Neural progenitor cell (in vitro differentiated cells): ENCODE measurements around the gene ADAT1. TPM values are rescaled to one million over a fixed set of nuclear protein-coding genes. Genes with fewer than 3 reads are reported as not detected.

Source experiments
- DNase-seq: peaks from one replicate; pipeline ENCODE4 v3.0.0-alpha.2; 2016; ENCODE audit warnings: low spot score
- H2AFZ ChIP-seq: fragments of 200-600 bp; sonication (generic); replicated peaks from 2 replicates; pipeline ENCODE4 v1.6.1; 2016; ENCODE audit warnings: antibody characterized with exemption
- H3F3A ChIP-seq: fragments of 200-600 bp; sonication (generic); 2 replicates; pipeline ENCODE4 v1.6.1; 2016; ENCODE audit warnings: antibody characterized with exemption, low read depth
- H3K27ac ChIP-seq: fragments of 200-600 bp; sonication (generic); 2 replicates; pipeline ENCODE4 v1.5.1; 2016; ENCODE audit warnings: mild to moderate bottlenecking
- H3K27me3 ChIP-seq: fragments of 200-600 bp; sonication (generic); 2 replicates; pipeline ENCODE4 v1.6.1; 2016; ENCODE audit warnings: mild to moderate bottlenecking, moderate library complexity
- H3K36me3 ChIP-seq: fragments of 200-600 bp; sonication (generic); 2 replicates; pipeline ENCODE4 v1.5.1; 2016
- H3K4me1 ChIP-seq: fragments of 200-600 bp; sonication (generic); 2 replicates; pipeline ENCODE4 v1.6.1; 2016; ENCODE audit warnings: mixed run types
- H3K4me2 ChIP-seq: fragments of 200-600 bp; sonication (generic); 2 replicates; pipeline ENCODE4 v1.6.1; 2016
- H3K4me3 ChIP-seq: fragments of 200-600 bp; sonication (generic); 2 replicates; pipeline ENCODE4 v1.5.1; 2016
- H3K79me2 ChIP-seq: fragments of 200-600 bp; sonication (generic); 2 replicates; pipeline ENCODE4 v1.6.1; 2016; ENCODE audit warnings: low read depth
- H3K9ac ChIP-seq: fragments of 200-600 bp; sonication (generic); 2 replicates; pipeline ENCODE4 v1.6.1; 2016
- H3K9me3 ChIP-seq: fragments of 200-600 bp; sonication (generic); 2 replicates; pipeline ENCODE4 v1.5.1; 2016; ENCODE audit warnings: low read depth
- H4K20me1 ChIP-seq: fragments of 200-600 bp; sonication (generic); 2 replicates; pipeline ENCODE4 v1.6.1; 2016; ENCODE audit warnings: low read depth
- H3K27ac Mint-ChIP-seq: 3 replicates; pipeline ENCODE4 v1.8.0; 2021; ENCODE audit warnings: mixed read lengths
- H3K27me3 Mint-ChIP-seq: 2 replicates; pipeline ENCODE4 v1.8.0; 2022; ENCODE audit warnings: low read depth, mild to moderate bottlenecking, inconsistent platforms, moderate library complexity, mixed read lengths; ENCODE audit not compliant: insufficient read depth
- H3K36me3 Mint-ChIP-seq: 3 replicates; pipeline ENCODE4 v1.8.0; 2021; ENCODE audit warnings: mixed read lengths
- H3K4me1 Mint-ChIP-seq: 3 replicates; pipeline ENCODE4 v1.8.0; 2021; ENCODE audit warnings: mixed read lengths
- H3K4me3 Mint-ChIP-seq: 3 replicates; pipeline ENCODE4 v1.8.0; 2021; ENCODE audit warnings: mild to moderate bottlenecking, moderate library complexity, mixed read lengths
- H3K9me3 Mint-ChIP-seq: 3 replicates; pipeline ENCODE4 v1.8.0; 2020; ENCODE audit warnings: mixed read lengths
- CTCF ChIP-seq: fragments of 200-600 bp; sonication (generic); IDR thresholded peaks from 2 replicates; pipeline ENCODE4 v1.5.1; 2017; ENCODE audit warnings: antibody characterized with exemption, mild to moderate bottlenecking
- EZH2 ChIP-seq: fragments of 200-600 bp; sonication (generic); IDR thresholded peaks from 2 replicates; pipeline ENCODE4 v1.6.1; 2017; ENCODE audit warnings: antibody characterized with exemption, mild to moderate bottlenecking, moderate library complexity
- EZH2phosphoT487 ChIP-seq: fragments of 200-600 bp; sonication (generic); IDR thresholded peaks from 2 replicates; pipeline ENCODE4 v1.6.1; 2017; ENCODE audit warnings: antibody characterized with exemption
- total RNA-seq: library from RNA; depleted of rRNA; stranded (reverse); fragments of >200 nt; gene quantifications from 2 replicates; pipeline ENCODE4 v1.2.3, GENCODE V29; 2015; ENCODE audit warnings: low replicate concordance

The ADAT1 gene
- total RNA-seq, 1 donor from 2014 or later, result 76.6 TPM

GRCh38 chr16:75621170-75621477 lies 2.0 kb downstream of the ADAT1 start:
- Histone ChIP-seq H3K4me2 (peak overlapping the region; percentile 93), H3K9ac (no peak overlapping the region), H3K36me3 (no peaks in the 10 kb centered on the region)

GRCh38 chr16:75620326-75621169 lies 2.5 kb downstream of the ADAT1 start:
- peak overlapping the region; percentile 93 for H3K4me2 ChIP-seq
- H3K9ac ChIP-seq, result no peak overlapping the region
- no peaks in the 10 kb centered on the region for H3K36me3 ChIP-seq
- Mint-ChIP-seq H3K4me3 (peak overlapping the region; percentile 97), H3K9me3 (no peaks in the 10 kb centered on the region), H3K4me1 (peaks cover 15% of the 10 kb centered on the region), H3K36me3 (peaks cover 19% of the 10 kb centered on the region), H3K27ac (no peak overlapping the region), H3K27me3 (no peaks in the 10 kb centered on the region)
- no peaks in the 10 kb centered on the region for H3K27me3 ChIP-seq
- TF ChIP-seq EZH2phosphoT487 (no peak), CTCF (no peak), EZH2 (no peak)
- no peaks in the 10 kb centered on the region for H3K9me3 ChIP-seq
- DNase-seq, result no peak
- peaks cover 15% of the 10 kb centered on the region for H3K79me2 ChIP-seq
- peaks cover 12% of the 10 kb centered on the region for H3K4me1 ChIP-seq
- H3F3A ChIP-seq, result peaks cover 24% of the 10 kb centered on the region
- no peak overlapping the region for H3K27ac ChIP-seq
- H2AFZ ChIP-seq, result no peak overlapping the region
- H4K20me1 ChIP-seq, result no peaks in the 10 kb centered on the region
- peak overlapping the region; percentile 84 for H3K4me3 ChIP-seq

More at GRCh38 chr16:75621170-75621477, 2.0 kb downstream of the ADAT1 start:
- Mint-ChIP-seq H3K9me3 (no peaks in the 10 kb centered on the region), H3K36me3 (peaks cover 24% of the 10 kb centered on the region), H3K4me1 (peaks cover 15% of the 10 kb centered on the region), H3K27me3 (no peaks in the 10 kb centered on the region), H3K27ac (no peak overlapping the region), H3K4me3 (peak overlapping the region; percentile 97)
- H4K20me1 ChIP-seq, result no peaks in the 10 kb centered on the region
- no peaks in the 10 kb centered on the region for H3K27me3 ChIP-seq
- H3F3A ChIP-seq, result peaks cover 24% of the 10 kb centered on the region
- H3K79me2 ChIP-seq, result peaks cover 15% of the 10 kb centered on the region
- H3K27ac ChIP-seq, result no peak overlapping the region
- peak; percentile 52 for DNase-seq
- no peak overlapping the region for H2AFZ ChIP-seq
- H3K4me3 ChIP-seq, result peak overlapping the region; percentile 84
- H3K4me1 ChIP-seq, result peaks cover 12% of the 10 kb centered on the region
- no peaks in the 10 kb centered on the region for H3K9me3 ChIP-seq
- no peak for TF ChIP-seq EZH2
- peak; percentile 67 for TF ChIP-seq CTCF

GRCh38 chr16:75618780-75619179 lies 4.3 kb downstream of the ADAT1 start:
- Histone ChIP-seq H3K27me3 (no peaks in the 10 kb centered on the region), H3K79me2 (peaks cover 15% of the 10 kb centered on the region), H3K27ac (no peak overlapping the region), H2AFZ (no peak overlapping the region), H4K20me1 (no peaks in the 10 kb centered on the region), H3K36me3 (no peaks in the 10 kb centered on the region), H3K4me1 (peaks cover 12% of the 10 kb centered on the region), H3K9ac (no peak overlapping the region), H3K4me2 (no peak overlapping the region), H3K4me3 (no peak overlapping the region), H3K9me3 (no peaks in the 10 kb centered on the region), H3F3A (peaks cover 14% of the 10 kb centered on the region)
- Mint-ChIP-seq H3K4me3 (no peak overlapping the region), H3K36me3 (peaks cover 22% of the 10 kb centered on the region), H3K4me1 (peaks cover 15% of the 10 kb centered on the region), H3K27me3 (no peaks in the 10 kb centered on the region), H3K27ac (no peak overlapping the region), H3K9me3 (no peaks in the 10 kb centered on the region)
- DNase-seq, result no peak
- no peak for TF ChIP-seq CTCF
- TF ChIP-seq EZH2, result no peak
